Measurements from ENCODE around the gene JAGN1. TPM values are rescaled to one million over a fixed set of nuclear protein-coding genes. Genes with fewer than 3 reads are reported as not detected.
A peak's percentile ranks its signal among the peaks of the same experiment; 100 is the strongest.
"Not testable (repeated sequence)": the region's sequence is repeated elsewhere in the genome, so short reads cannot be mapped to it uniquely, and the experiment has no call there.

The JAGN1 gene
- total RNA-seq, 1 donor from 2014 or later, result 25.0 TPM

GRCh38 chr3:9866639-9867038 is 23.8 kb upstream of the JAGN1 start:
- DNase-seq (ENCODE audit: low read depth in 2 of 2), result no peak

GRCh38 chr3:9867106-9867505 is 23.3 kb upstream of the JAGN1 start:
- DNase-seq (ENCODE audit: low read depth in 2 of 2), result no peak

GRCh38 chr3:9869955-9870354 is 20.5 kb upstream of the JAGN1 start:
- DNase-seq (ENCODE audit: low read depth in 2 of 2), result no peak

- no peak for DNase-seq (ENCODE audit: low read depth in 2 of 2)
Measured at GRCh38 chr3:9870978-9871377, 19.4 kb upstream of the JAGN1 start.

GRCh38 chr3:9872067-9872466 is 18.3 kb upstream of the JAGN1 start:
- DNase-seq (ENCODE audit: low read depth in 2 of 2), result not testable (repeated sequence)

GRCh38 chr3:9875448-9875847 is 15.0 kb upstream of the JAGN1 start:
- DNase-seq (ENCODE audit: low read depth in 2 of 2), result no peak

- not testable (repeated sequence) for DNase-seq (ENCODE audit: low read depth in 2 of 2)
Measured at GRCh38 chr3:9876255-9876654, 14.2 kb upstream of the JAGN1 start.

- DNase-seq (ENCODE audit: low read depth in 2 of 2), result no peak
Measured at GRCh38 chr3:9876991-9877390, 13.4 kb upstream of the JAGN1 start.

GRCh38 chr3:9878700-9879099 is 11.7 kb upstream of the JAGN1 start:
- DNase-seq (ENCODE audit: low read depth in 2 of 2), result no peak

GRCh38 chr3:9879830-9880549 is 10.4 kb upstream of the JAGN1 start, which contains the start of gene CIDEC:
TSS of gene CIDEC (minus strand) at chr3:9880253. CDS start at chr3:9878486, 1,767 bp downstream.
- no peak for DNase-seq (ENCODE audit: low read depth in 2 of 2)

GRCh38 chr3:9881441-9881840 is 9.0 kb upstream of the JAGN1 start:
- no peak for DNase-seq (ENCODE audit: low read depth in 2 of 2)

GRCh38 chr3:9883706-9884554 is 6.5 kb upstream of the JAGN1 start:
- no peak for DNase-seq (ENCODE audit: low read depth in 2 of 2)

GRCh38 chr3:9884555-9885165 is 5.8 kb upstream of the JAGN1 start:
- DNase-seq (ENCODE audit: low read depth in 2 of 2), result peak in 1 of 2 donors; percentile 25

GRCh38 chr3:9886328-9886727 is 4.1 kb upstream of the JAGN1 start:
- no peak for DNase-seq (ENCODE audit: low read depth in 2 of 2)

- no peak for DNase-seq (ENCODE audit: low read depth in 2 of 2)
Measured at GRCh38 chr3:9887480-9887879, 2.9 kb upstream of the JAGN1 start.

GRCh38 chr3:9888540-9888939 is 1.9 kb upstream of the JAGN1 start:
- DNase-seq (ENCODE audit: low read depth in 2 of 2), result no peak

GRCh38 chr3:9889405-9889804 is 1.0 kb upstream of the JAGN1 start:
- no peak for DNase-seq (ENCODE audit: low read depth in 2 of 2)

GRCh38 chr3:9891072-9891622 is 737 bp downstream of the JAGN1 start:
- no peak for DNase-seq (ENCODE audit: low read depth in 2 of 2)

GRCh38 chr3:9893739-9894138 is 3.3 kb downstream of the JAGN1 start:
- no peak for DNase-seq (ENCODE audit: low read depth in 2 of 2)

- DNase-seq (ENCODE audit: low read depth in 2 of 2), result not testable (repeated sequence)
Measured at GRCh38 chr3:9895715-9896114, 5.3 kb downstream of the JAGN1 start.

GRCh38 chr3:9896755-9897407 is 6.5 kb downstream of the JAGN1 start:
- DNase-seq (ENCODE audit: low read depth in 2 of 2), result not testable (repeated sequence)

All from dermis microvascular lymphatic vessel endothelial cell (primary cell).